Measurements from ENCODE around the gene ZDHHC14. TPM values are rescaled to one million over a fixed set of nuclear protein-coding genes. Genes with fewer than 3 reads are reported as not detected.

The ZDHHC14 gene
- total RNA-seq, 1 experiment from 2014 or later, result 4.9 TPM

DNA sequence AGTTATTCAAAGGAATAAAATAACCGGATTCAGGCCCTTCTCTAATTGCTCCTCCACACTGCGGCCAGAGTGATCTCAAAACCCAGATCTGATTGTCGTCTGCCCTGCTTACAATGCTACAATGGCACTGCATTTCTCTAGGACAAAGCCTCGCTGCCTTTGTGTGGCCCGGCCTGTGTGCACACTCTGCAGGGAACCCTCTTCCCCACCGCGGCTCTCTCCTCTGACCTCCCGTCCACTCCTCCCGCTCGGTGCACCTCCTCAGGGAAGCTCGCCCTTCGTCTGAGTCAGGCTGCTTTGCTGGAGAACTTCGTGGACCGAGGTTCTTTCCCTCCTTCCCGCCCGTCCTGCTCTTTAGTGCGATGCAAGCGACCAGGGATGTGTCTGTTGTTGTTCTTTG, 340.4 kb downstream of the ZDHHC14 start:
- DNase-seq (no peak), ATAC-seq (no peak)
- BruUV-seq (replicated peaks), result no TSS peak
- H3K9me3 ChIP-seq (ENCODE audit: low read length), result no peaks in the 10 kb centered on the region
- H4K20me1 ChIP-seq (ENCODE audit: low read length), result no peaks in the 10 kb centered on the region
- no peaks in the 10 kb centered on the region for H3K4me1 ChIP-seq (ENCODE audit: insufficient read depth, low read length)
- no peak overlapping the region for H2AFZ ChIP-seq (ENCODE audit: low read length)
- no peaks in the 10 kb centered on the region for H3K27me3 ChIP-seq (ENCODE audit: low read length)
- ChIA-PET POLR2A (ENCODE audit: unreplicated experiment) (no interaction called here), CTCF (no interaction called here)
- H3K79me2 ChIP-seq (ENCODE audit: low read length), result no peaks in the 10 kb centered on the region
- H3K9me2 ChIP-seq (replicated peaks; ENCODE audit: low read length), result no peaks in the 10 kb centered on the region
- no peak overlapping the region for H3K4me2 ChIP-seq (ENCODE audit: low read length)
- no peaks in the 10 kb centered on the region for H3K36me3 ChIP-seq (ENCODE audit: low read depth, low read length)
- H3K9ac ChIP-seq (ENCODE audit: low read length), result no peak overlapping the region
- no peak overlapping the region for H3K4me3 ChIP-seq (ENCODE audit: low read length)
- intact Hi-C loops (cut with micrococcal nuclease), result no loop called here
- TF ChIP-seq EZH2 (IDR thresholded peaks at IDR 0.05; ENCODE audit: low read length, unreplicated experiment), result no peak
- TF ChIP-seq, protein P1, sequence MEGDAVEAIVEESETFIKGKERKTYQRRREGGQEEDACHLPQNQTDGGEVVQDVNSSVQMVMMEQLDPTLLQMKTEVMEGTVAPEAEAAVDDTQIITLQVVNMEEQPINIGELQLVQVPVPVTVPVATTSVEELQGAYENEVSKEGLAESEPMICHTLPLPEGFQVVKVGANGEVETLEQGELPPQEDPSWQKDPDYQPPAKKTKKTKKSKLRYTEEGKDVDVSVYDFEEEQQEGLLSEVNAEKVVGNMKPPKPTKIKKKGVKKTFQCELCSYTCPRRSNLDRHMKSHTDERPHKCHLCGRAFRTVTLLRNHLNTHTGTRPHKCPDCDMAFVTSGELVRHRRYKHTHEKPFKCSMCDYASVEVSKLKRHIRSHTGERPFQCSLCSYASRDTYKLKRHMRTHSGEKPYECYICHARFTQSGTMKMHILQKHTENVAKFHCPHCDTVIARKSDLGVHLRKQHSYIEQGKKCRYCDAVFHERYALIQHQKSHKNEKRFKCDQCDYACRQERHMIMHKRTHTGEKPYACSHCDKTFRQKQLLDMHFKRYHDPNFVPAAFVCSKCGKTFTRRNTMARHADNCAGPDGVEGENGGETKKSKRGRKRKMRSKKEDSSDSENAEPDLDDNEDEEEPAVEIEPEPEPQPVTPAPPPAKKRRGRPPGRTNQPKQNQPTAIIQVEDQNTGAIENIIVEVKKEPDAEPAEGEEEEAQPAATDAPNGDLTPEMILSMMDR (conservative IDR thresholded peaks at IDR 0.05; ENCODE audit: low read depth, low read length), result no peak
- no peak for TF ChIP-seq EZH2phosphoT487 (IDR thresholded peaks at IDR 0.05; ENCODE audit: borderline replicate concordance, low read length)
- no peaks in the 10 kb centered on the region for H3F3A ChIP-seq (ENCODE audit: low read length, unreplicated experiment)
- H3K27ac ChIP-seq (ENCODE audit: low read length), result no peak overlapping the region

DNA sequence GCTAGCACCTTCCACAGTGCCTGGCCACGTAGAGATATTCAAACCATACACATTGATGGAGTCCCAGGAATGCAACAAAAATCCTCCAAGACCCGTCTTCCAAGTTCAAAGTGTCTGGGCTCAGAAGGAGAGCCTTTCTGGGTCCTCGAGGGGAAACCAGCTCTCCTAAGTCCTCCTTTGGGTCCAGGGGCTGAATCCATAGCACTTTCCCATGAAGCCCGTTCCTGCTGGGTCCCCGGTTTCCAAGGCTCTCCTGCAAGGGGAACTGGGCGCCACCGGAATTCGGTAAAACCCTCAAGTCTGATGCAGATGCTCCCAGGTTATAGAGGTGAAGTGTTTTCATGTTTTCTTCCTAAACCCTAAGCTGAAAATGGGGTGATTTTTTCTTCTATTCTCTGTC, 340.8 kb downstream of the ZDHHC14 start:
- DNase-seq, result no peak
- no peaks in the 10 kb centered on the region for H3K79me2 ChIP-seq (ENCODE audit: low read length)
- no peak overlapping the region for H3K27ac ChIP-seq (ENCODE audit: low read length)
- no peaks in the 10 kb centered on the region for H4K20me1 ChIP-seq (ENCODE audit: low read length)
- no peak overlapping the region for H3K4me3 ChIP-seq (ENCODE audit: low read length)
- intact Hi-C loops (cut with micrococcal nuclease), result no loop called here
- no TSS peak for BruUV-seq (replicated peaks)
- H3K9me2 ChIP-seq (replicated peaks; ENCODE audit: low read length), result no peaks in the 10 kb centered on the region
- no peaks in the 10 kb centered on the region for H3K4me1 ChIP-seq (ENCODE audit: insufficient read depth, low read length)
- TF ChIP-seq EZH2 (IDR thresholded peaks at IDR 0.05; ENCODE audit: low read length, unreplicated experiment) (no peak), EZH2phosphoT487 (IDR thresholded peaks at IDR 0.05; ENCODE audit: borderline replicate concordance, low read length) (no peak)
- TF ChIP-seq, protein P1 (conservative IDR thresholded peaks at IDR 0.05; ENCODE audit: low read depth, low read length), result no peak
- H3F3A ChIP-seq (ENCODE audit: low read length, unreplicated experiment), result no peaks in the 10 kb centered on the region
- H3K36me3 ChIP-seq (ENCODE audit: low read depth, low read length), result no peaks in the 10 kb centered on the region
- no peak for ATAC-seq
- no peak overlapping the region for H3K9ac ChIP-seq (ENCODE audit: low read length)
- no peaks in the 10 kb centered on the region for H3K9me3 ChIP-seq (ENCODE audit: low read length)
- ChIA-PET CTCF (no interaction called here), POLR2A (ENCODE audit: unreplicated experiment) (no interaction called here)
- no peak overlapping the region for H3K4me2 ChIP-seq (ENCODE audit: low read length)
- H2AFZ ChIP-seq (ENCODE audit: low read length), result no peak overlapping the region
- H3K27me3 ChIP-seq (ENCODE audit: low read length), result no peaks in the 10 kb centered on the region

DNA sequence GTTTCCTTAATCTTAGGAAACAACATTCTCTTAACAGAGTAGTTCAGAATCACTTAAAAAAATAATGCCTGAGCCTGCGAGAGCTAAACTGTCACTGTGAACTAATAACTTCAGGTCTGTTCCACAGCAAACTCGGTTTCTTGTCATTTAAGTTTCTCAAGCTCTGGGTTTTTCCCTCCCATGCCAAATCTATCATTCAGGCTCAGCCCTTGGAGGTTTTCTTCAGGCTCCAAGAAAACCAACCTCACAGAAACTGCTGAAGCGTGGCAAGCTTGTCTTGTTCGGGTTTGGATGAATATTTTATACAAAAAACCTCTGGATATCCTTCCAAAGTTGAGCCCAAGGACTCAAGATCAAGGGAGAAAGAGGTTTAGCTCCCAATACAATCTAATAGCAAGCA, 342.4 kb downstream of the ZDHHC14 start:
- no peaks in the 10 kb centered on the region for H3K4me1 ChIP-seq (ENCODE audit: insufficient read depth, low read length)
- intact Hi-C loops (cut with micrococcal nuclease), result no loop called here
- no TSS peak for BruUV-seq (replicated peaks)
- ATAC-seq (no peak), DNase-seq (no peak)
- no peaks in the 10 kb centered on the region for H3K9me3 ChIP-seq (ENCODE audit: low read length)
- H3K36me3 ChIP-seq (ENCODE audit: low read depth, low read length), result no peaks in the 10 kb centered on the region
- TF ChIP-seq, protein P1 (conservative IDR thresholded peaks at IDR 0.05; ENCODE audit: low read depth, low read length), result no peak
- TF ChIP-seq EZH2phosphoT487 (IDR thresholded peaks at IDR 0.05; ENCODE audit: borderline replicate concordance, low read length) (no peak), EZH2 (IDR thresholded peaks at IDR 0.05; ENCODE audit: low read length, unreplicated experiment) (no peak)
- CTCF ChIA-PET, result no interaction called here
- H3K27me3 ChIP-seq (ENCODE audit: low read length), result no peaks in the 10 kb centered on the region
- H3K9ac ChIP-seq (ENCODE audit: low read length), result no peak overlapping the region
- no peaks in the 10 kb centered on the region for H3K9me2 ChIP-seq (replicated peaks; ENCODE audit: low read length)
- no peaks in the 10 kb centered on the region for H4K20me1 ChIP-seq (ENCODE audit: low read length)
- no peak overlapping the region for H3K4me3 ChIP-seq (ENCODE audit: low read length)
- H3F3A ChIP-seq (ENCODE audit: low read length, unreplicated experiment), result no peaks in the 10 kb centered on the region
- H3K79me2 ChIP-seq (ENCODE audit: low read length), result no peaks in the 10 kb centered on the region
- no peak overlapping the region for H2AFZ ChIP-seq (ENCODE audit: low read length)
- H3K4me2 ChIP-seq (ENCODE audit: low read length), result no peak overlapping the region
- POLR2A ChIA-PET (ENCODE audit: unreplicated experiment), result no interaction called here
- no peak overlapping the region for H3K27ac ChIP-seq (ENCODE audit: low read length)

All from PC-3 (cell line).